ENCODE data around the gene TCEA3. TPM values are rescaled to one million over a fixed set of nuclear protein-coding genes. Genes with fewer than 3 reads are reported as not detected.

The TCEA3 gene
- total and polyA plus RNA-seq, 4 experiments from 2014 or later: 22.7 to 30.8 (median 28.3) TPM

- H3K4me1 ChIP-seq (ENCODE audit: insufficient read depth, low read length): no peaks in the 10 kb centered on the region
- H3K36me3 ChIP-seq (ENCODE audit: insufficient read depth, low read length): no peaks in the 10 kb centered on the region
- Mint-ChIP-seq H3K36me3 (peaks cover 7 to 9% of the 10 kb centered on the region in 2 donors), H3K4me1 (peaks cover 0 to 3% (median under 1%) of the 10 kb centered on the region in 4 donors), H3K27me3 (peaks cover 0 to 3% of the 10 kb centered on the region in 2 donors), H3K27ac (no peak overlapping the region), H3K4me3 (no peak overlapping the region), H3K9me3 (no peaks in the 10 kb centered on the region)
- DNase-seq: no peak
- ChIA-PET POLR2A (ENCODE audit: partially characterized antibody) (no interaction called here), CTCF (ENCODE audit: partially characterized antibody) (interaction anchor here (1.2 to 2.8 kb wide), 2 partner anchors 10 to 103 kb away, joined by 3 to 16 read pairs; no protein-coding TSS in a partner anchor)
- H3K9me3 ChIP-seq (ENCODE audit: control insufficient read depth in 1 of 2, low read length in 2 of 2): no peaks in the 10 kb centered on the region
- H3K27me3 ChIP-seq (ENCODE audit: insufficient read depth, low read length): no peaks in the 10 kb centered on the region
- intact Hi-C loops (cut with micrococcal nuclease): no loop called here
- no peak overlapping the region for H3K27ac ChIP-seq (ENCODE audit: low read depth, low read length)
- H3K4me3 ChIP-seq (ENCODE audit: low read length in 2 of 2): no peak overlapping the region
Observed at GRCh38 chr1:23394181-23394580, 30.4 kb downstream of the TCEA3 start.

DNA sequence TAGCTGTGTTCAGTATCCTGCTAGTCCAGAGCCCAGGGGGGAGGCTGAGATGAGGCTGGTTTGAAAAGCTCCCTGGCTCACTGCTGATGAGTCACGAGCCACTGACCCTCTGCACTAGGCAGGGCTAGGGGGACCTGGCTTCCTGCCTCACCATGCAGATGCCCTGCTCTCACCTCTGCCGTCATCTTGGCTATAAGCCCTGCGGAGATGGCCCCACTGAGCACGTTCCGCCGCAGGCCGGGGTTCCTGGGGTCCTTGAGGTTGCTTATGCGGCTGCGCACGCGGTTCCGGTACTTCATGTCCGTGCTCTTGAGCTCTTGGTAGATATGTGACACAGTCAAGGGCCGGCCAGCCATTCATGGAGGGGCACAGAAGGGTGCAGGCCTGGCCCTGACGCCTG, 30.8 kb downstream of the TCEA3 start:
- H3K27me3 ChIP-seq (ENCODE audit: insufficient read depth, low read length): no peaks in the 10 kb centered on the region
- H3K4me1 Mint-ChIP-seq: peaks cover 0 to 3% (median under 1%) of the 10 kb centered on the region in 4 donors
- no peak overlapping the region for H3K4me3 Mint-ChIP-seq
- H3K9me3 ChIP-seq (ENCODE audit: control insufficient read depth in 1 of 2, low read length in 2 of 2): no peaks in the 10 kb centered on the region
- intact Hi-C loops (cut with micrococcal nuclease): no loop called here
- no peaks in the 10 kb centered on the region for H3K9me3 Mint-ChIP-seq
- H3K27me3 Mint-ChIP-seq: peaks cover 0 to 3% of the 10 kb centered on the region in 2 donors
- ChIA-PET POLR2A (ENCODE audit: partially characterized antibody) (no interaction called here), CTCF (ENCODE audit: partially characterized antibody) (interaction anchor here (2.8 kb wide), 1 partner anchor 10 kb away, joined by 16 read pairs; no protein-coding TSS in a partner anchor)
- DNase-seq: no peak
- H3K27ac Mint-ChIP-seq: no peak overlapping the region
- H3K36me3 ChIP-seq (ENCODE audit: insufficient read depth, low read length): no peaks in the 10 kb centered on the region
- no peaks in the 10 kb centered on the region for H3K4me1 ChIP-seq (ENCODE audit: insufficient read depth, low read length)
- H3K36me3 Mint-ChIP-seq: peaks cover 7 to 9% of the 10 kb centered on the region in 2 donors
- no peak overlapping the region for H3K4me3 ChIP-seq (ENCODE audit: low read length in 2 of 2)
- no peak overlapping the region for H3K27ac ChIP-seq (ENCODE audit: low read depth, low read length)

- Histone ChIP-seq H3K27me3 (ENCODE audit: insufficient read depth, low read length) (no peaks in the 10 kb centered on the region), H3K4me3 (ENCODE audit: low read length in 2 of 2) (no peak overlapping the region), H3K27ac (ENCODE audit: low read depth, low read length) (no peak overlapping the region), H3K9me3 (ENCODE audit: control insufficient read depth in 1 of 2, low read length in 2 of 2) (no peaks in the 10 kb centered on the region), H3K36me3 (ENCODE audit: insufficient read depth, low read length) (no peaks in the 10 kb centered on the region), H3K4me1 (ENCODE audit: insufficient read depth, low read length) (no peaks in the 10 kb centered on the region)
- intact Hi-C loops (cut with micrococcal nuclease): no loop called here
- H3K4me3 Mint-ChIP-seq: no peak overlapping the region
- H3K27ac Mint-ChIP-seq: no peak overlapping the region
- H3K4me1 Mint-ChIP-seq: peaks cover 0 to 3% (median under 1%) of the 10 kb centered on the region in 4 donors
- peaks cover 4 to 5% of the 10 kb centered on the region in 2 donors for H3K36me3 Mint-ChIP-seq
- CTCF ChIA-PET (ENCODE audit: partially characterized antibody): no interaction called here
- no peak for DNase-seq
- no peaks in the 10 kb centered on the region for H3K9me3 Mint-ChIP-seq
- H3K27me3 Mint-ChIP-seq: peaks cover 0 to 3% of the 10 kb centered on the region in 2 donors
- POLR2A ChIA-PET (ENCODE audit: partially characterized antibody): no interaction called here
Observed at GRCh38 chr1:23392125-23392855, 32.3 kb downstream of the TCEA3 start.

- ChIA-PET POLR2A (ENCODE audit: partially characterized antibody) (no interaction called here), CTCF (ENCODE audit: partially characterized antibody) (interaction anchor here (2.5 kb wide), 1 partner anchor 14 kb away, joined by 9 read pairs; no protein-coding TSS in a partner anchor)
- intact Hi-C loops (cut with micrococcal nuclease): no loop called here
- Mint-ChIP-seq H3K4me1 (no peaks in the 10 kb centered on the region), H3K9me3 (no peaks in the 10 kb centered on the region), H3K27me3 (peaks cover 0 to 3% of the 10 kb centered on the region in 2 donors), H3K4me3 (no peak overlapping the region), H3K27ac (peak overlapping the region in 1 of 7 donors; percentile 43), H3K36me3 (peaks cover 0 to 4% of the 10 kb centered on the region in 2 donors)
- Histone ChIP-seq H3K4me3 (ENCODE audit: low read length in 2 of 2) (no peak overlapping the region), H3K4me1 (ENCODE audit: insufficient read depth, low read length) (no peaks in the 10 kb centered on the region), H3K27me3 (ENCODE audit: insufficient read depth, low read length) (no peaks in the 10 kb centered on the region), H3K9me3 (ENCODE audit: control insufficient read depth in 1 of 2, low read length in 2 of 2) (no peaks in the 10 kb centered on the region), H3K27ac (ENCODE audit: low read depth, low read length) (no peak overlapping the region), H3K36me3 (ENCODE audit: insufficient read depth, low read length) (no peaks in the 10 kb centered on the region)
- DNase-seq: no peak
Observed at GRCh38 chr1:23389837-23390321, 34.7 kb downstream of the TCEA3 start.

DNA sequence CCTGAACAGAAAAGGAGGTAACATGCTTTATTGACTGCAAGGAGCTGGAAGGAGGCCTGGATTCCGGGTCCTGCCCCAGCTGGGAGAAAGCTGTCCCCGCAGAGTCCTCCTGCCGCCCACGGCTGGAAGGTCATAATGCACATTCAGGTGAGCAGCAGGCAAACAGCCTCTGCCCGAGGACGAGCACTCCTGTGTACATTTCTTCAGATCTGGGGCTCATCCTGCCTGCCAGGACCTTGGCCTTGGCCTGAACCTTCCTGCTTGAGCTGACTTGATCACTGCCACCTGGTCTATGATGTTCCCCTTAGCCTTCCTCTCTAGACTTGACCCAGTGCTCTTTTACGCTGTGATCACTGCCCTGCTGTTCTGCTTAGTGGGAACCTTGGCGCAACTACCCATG, 37.1 kb downstream of the TCEA3 start:
- intact Hi-C loops (cut with micrococcal nuclease): no loop called here
- Mint-ChIP-seq H3K9me3 (no peaks in the 10 kb centered on the region), H3K4me3 (no peak overlapping the region), H3K27me3 (peaks cover 0 to 3% of the 10 kb centered on the region in 2 donors), H3K4me1 (no peaks in the 10 kb centered on the region), H3K36me3 (peaks cover 0 to 8% of the 10 kb centered on the region in 2 donors), H3K27ac (peak overlapping the region in 1 of 7 donors; percentile 15)
- no peaks in the 10 kb centered on the region for H3K4me1 ChIP-seq (ENCODE audit: insufficient read depth, low read length)
- no peaks in the 10 kb centered on the region for H3K9me3 ChIP-seq (ENCODE audit: control insufficient read depth in 1 of 2, low read length in 2 of 2)
- H3K27me3 ChIP-seq (ENCODE audit: insufficient read depth, low read length): no peaks in the 10 kb centered on the region
- H3K36me3 ChIP-seq (ENCODE audit: insufficient read depth, low read length): peaks cover 4% of the 10 kb centered on the region
- POLR2A ChIA-PET (ENCODE audit: partially characterized antibody): no interaction called here
- CTCF ChIA-PET (ENCODE audit: partially characterized antibody): interaction anchor here (2.5 kb wide), 1 partner anchor 17 kb away, joined by 9 read pairs; no protein-coding TSS in a partner anchor
- DNase-seq: no peak
- H3K4me3 ChIP-seq (ENCODE audit: low read length in 2 of 2): no peak overlapping the region
- H3K27ac ChIP-seq (ENCODE audit: low read depth, low read length): no peak overlapping the region

- no peaks in the 10 kb centered on the region for H3K4me1 ChIP-seq (ENCODE audit: insufficient read depth, low read length)
- Mint-ChIP-seq H3K27me3 (no peaks in the 10 kb centered on the region), H3K9me3 (no peaks in the 10 kb centered on the region), H3K4me3 (no peak overlapping the region), H3K36me3 (peaks cover 0 to 11% of the 10 kb centered on the region in 2 donors), H3K27ac (no peak overlapping the region), H3K4me1 (no peaks in the 10 kb centered on the region)
- CTCF ChIA-PET (ENCODE audit: partially characterized antibody): no interaction called here
- intact Hi-C loops (cut with micrococcal nuclease): no loop called here
- no peaks in the 10 kb centered on the region for H3K9me3 ChIP-seq (ENCODE audit: control insufficient read depth in 1 of 2, low read length in 2 of 2)
- H3K4me3 ChIP-seq (ENCODE audit: low read length in 2 of 2): no peak overlapping the region
- H3K36me3 ChIP-seq (ENCODE audit: insufficient read depth, low read length): peaks cover 4% of the 10 kb centered on the region
- H3K27ac ChIP-seq (ENCODE audit: low read depth, low read length): no peak overlapping the region
- DNase-seq: no peak
- POLR2A ChIA-PET (ENCODE audit: partially characterized antibody): no interaction called here
- no peaks in the 10 kb centered on the region for H3K27me3 ChIP-seq (ENCODE audit: insufficient read depth, low read length)
Observed at GRCh38 chr1:23385119-23385621, 39.4 kb downstream of the TCEA3 start.

GRCh38 chr1:23384312-23385058, 40.1 kb downstream of the TCEA3 start:
- Mint-ChIP-seq H3K4me1 (no peaks in the 10 kb centered on the region), H3K27ac (peak overlapping the region in 1 of 7 donors; percentile 15), H3K4me3 (no peak overlapping the region), H3K9me3 (no peaks in the 10 kb centered on the region), H3K27me3 (no peaks in the 10 kb centered on the region), H3K36me3 (peaks cover 0 to 11% of the 10 kb centered on the region in 2 donors)
- intact Hi-C loops (cut with micrococcal nuclease): no loop called here
- Histone ChIP-seq H3K4me1 (ENCODE audit: insufficient read depth, low read length) (no peaks in the 10 kb centered on the region), H3K9me3 (ENCODE audit: control insufficient read depth in 1 of 2, low read length in 2 of 2) (no peaks in the 10 kb centered on the region), H3K4me3 (ENCODE audit: low read length in 2 of 2) (no peak overlapping the region), H3K27ac (ENCODE audit: low read depth, low read length) (no peak overlapping the region), H3K27me3 (ENCODE audit: insufficient read depth, low read length) (no peaks in the 10 kb centered on the region), H3K36me3 (ENCODE audit: insufficient read depth, low read length) (peaks cover 4% of the 10 kb centered on the region)
- POLR2A ChIA-PET (ENCODE audit: partially characterized antibody): no interaction called here
- CTCF ChIA-PET (ENCODE audit: partially characterized antibody): no interaction called here
- DNase-seq: no peak
